Epithelial cell of esophagus (primary cell): Measurements from ENCODE around the gene KRT80.

Experiments used
- DNase-seq: peaks from one replicate; pipeline ENCODE4 v3.0.0; 2010; ENCODE audit warnings: low read depth
- H3K4me3 ChIP-seq: 2 replicates; pipeline ENCODE4 v1.5.1; 2011; ENCODE audit warnings: mild to moderate bottlenecking, low read length, control low read depth
- TF ChIP-seq, protein P1 (sequence below): IDR thresholded peaks from 2 replicates; pipeline ENCODE4 v1.5.1; 2011; ENCODE audit warnings: low read depth, mild to moderate bottlenecking, low read length, control low read depth, inconsistent platforms; ENCODE audit not compliant: insufficient read depth; ENCODE audit errors: missing control alignments

Gene KRT80

DNA sequence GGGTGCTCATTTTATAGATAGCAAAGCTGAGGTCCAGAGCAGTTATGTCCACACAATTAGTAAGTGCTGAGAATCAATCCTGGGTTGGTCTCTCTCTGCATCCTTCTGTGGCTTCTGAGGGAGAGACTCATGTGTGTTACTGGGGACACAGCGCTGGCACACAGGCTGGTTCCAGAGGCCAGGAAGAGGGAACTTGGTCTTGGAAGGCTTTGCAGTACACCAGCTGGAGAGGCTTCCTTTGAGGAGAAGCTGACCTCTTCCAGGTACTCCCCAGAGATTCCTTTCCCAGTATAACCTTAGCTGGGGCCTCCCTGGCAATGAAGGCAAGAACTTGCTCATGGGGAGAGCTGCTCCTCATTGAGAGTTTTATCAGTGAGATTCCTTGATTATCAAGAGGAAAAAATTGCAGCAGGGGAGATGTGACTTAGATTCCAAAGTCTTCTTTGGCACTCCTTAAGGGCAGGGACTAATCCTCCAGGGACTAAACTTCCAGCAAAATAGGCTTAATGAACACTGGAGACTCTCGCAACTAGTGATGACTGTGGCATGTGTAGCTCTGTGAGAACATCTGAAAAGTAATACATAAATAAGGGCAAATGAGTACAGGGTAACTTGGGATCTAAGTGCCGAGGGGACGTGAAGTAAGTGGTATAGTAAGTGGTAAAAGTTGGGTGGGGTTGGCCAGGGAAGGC, 13.9 kb upstream of the KRT80 start:
- no peak for DNase-seq
- no peak overlapping the region for H3K4me3 ChIP-seq

DNA sequence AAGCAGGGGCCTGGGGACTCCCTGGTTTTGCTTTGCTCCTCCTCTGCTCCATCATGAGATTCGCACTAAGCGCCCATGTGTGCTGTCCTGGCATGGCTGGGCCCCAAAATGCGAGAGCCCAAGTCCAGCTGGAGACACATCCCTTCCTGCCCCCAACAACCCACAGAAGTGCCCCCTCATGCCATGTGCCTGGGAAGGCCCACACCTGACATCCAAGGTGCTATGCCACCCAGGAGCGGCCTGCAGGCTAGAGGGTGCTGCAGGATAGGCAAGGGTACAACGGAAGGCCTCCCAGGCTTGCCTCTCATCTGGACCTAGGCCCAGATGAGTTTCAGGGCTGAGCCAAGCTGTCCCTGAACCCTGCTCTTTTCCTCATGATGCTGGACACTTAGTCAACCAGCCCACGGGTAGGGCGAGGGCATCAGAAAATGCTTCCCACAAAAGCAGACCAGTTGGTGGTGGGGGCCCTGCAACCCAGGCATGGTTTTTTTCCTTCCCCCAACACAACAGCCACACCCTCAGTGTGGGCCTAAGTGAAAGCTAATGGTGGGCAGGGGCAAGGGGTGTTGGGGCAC, 13.2 kb upstream of the KRT80 start:
- H3K4me3 ChIP-seq, result no peak overlapping the region
- no peak for DNase-seq
- TF ChIP-seq, protein P1, sequence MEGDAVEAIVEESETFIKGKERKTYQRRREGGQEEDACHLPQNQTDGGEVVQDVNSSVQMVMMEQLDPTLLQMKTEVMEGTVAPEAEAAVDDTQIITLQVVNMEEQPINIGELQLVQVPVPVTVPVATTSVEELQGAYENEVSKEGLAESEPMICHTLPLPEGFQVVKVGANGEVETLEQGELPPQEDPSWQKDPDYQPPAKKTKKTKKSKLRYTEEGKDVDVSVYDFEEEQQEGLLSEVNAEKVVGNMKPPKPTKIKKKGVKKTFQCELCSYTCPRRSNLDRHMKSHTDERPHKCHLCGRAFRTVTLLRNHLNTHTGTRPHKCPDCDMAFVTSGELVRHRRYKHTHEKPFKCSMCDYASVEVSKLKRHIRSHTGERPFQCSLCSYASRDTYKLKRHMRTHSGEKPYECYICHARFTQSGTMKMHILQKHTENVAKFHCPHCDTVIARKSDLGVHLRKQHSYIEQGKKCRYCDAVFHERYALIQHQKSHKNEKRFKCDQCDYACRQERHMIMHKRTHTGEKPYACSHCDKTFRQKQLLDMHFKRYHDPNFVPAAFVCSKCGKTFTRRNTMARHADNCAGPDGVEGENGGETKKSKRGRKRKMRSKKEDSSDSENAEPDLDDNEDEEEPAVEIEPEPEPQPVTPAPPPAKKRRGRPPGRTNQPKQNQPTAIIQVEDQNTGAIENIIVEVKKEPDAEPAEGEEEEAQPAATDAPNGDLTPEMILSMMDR, result no peak

More for the DNA sequence above, 13.9 kb upstream of the KRT80 start:
- TF ChIP-seq, protein P1, result no peak

DNA sequence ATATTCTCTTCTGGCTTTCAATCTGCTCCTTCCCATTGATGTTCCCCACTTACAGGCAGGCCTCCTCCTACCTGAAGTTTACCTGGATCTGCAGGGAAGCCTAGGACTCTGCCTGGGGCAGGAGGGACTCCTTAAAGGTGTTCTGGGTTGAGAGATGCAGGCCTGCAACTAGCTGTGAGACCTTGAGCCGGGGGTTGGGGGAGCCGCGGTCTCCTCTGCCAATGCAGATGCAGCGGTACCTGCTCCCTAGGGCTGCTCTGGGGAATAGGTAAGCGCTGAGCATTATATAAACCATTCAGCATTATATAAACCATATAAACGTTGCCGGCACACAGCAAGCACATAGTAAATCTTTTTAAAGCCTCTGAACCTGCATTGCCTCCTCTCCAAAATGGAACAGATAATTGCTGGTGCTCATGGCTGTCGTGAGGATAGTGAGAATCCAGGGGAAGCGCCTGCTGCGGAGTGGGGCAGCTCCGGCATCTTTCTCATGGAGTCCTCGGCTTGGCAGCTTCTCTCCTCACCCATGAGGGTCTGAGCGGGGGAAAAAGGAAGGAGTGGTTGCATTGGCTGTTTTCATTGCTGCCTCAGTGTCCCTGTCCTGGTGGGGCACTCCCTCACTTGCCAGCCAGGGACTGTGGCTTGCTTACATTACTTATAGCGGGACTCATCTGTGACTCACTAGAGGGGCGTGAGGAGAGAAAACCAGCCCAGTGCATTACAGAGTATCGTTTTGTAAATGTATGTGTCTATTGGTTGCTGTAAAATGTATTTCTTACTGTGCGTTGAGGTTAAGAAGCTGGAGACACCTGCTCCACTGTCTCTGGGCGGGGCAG, 12.5 kb upstream of the KRT80 start:
- TF ChIP-seq, protein P1, result no peak
- H3K4me3 ChIP-seq, result no peak overlapping the region
- DNase-seq, result peak; percentile 53

DNA sequence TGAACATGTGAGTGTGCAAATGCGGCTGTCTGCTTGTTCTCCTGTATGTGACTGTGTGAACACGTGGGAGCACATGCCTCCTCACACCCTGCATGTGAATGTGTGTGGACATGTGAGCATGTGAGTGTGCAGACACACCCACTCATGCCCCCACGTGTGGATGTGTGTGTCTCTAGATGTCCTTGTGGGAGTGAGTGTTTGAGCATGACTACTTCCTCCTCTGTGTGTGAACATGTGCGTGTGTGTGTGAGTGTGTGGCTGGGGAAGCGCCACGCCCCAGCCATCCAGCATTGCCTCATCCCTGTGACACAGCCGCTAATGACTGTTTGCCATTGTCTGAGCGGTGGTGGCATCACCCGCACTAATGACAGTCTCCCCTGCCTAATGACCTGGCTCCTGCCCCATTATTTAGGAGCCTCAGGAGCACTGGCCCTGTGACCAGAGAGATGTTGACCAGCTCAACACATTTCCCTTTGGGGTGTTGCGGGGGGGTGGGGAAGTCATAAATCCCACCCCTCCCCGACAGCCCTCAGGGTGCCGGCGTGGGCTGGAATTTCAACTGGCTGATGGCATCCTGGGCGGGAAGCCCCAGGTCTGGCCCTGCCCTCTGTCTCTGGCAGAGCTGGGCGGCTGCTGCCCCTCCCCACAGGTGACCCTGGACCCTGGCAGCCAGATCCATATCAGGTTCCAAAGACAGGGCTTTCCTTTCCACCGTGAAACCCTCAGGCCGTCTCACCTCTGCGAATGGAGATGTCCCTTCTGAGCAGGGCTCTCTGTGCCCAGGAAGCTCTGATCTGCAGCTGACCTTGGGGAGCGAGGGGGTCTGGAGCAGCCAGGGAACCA, 11.5 kb upstream of the KRT80 start:
- H3K4me3 ChIP-seq, result no peak overlapping the region
- TF ChIP-seq, protein P1, result no peak
- DNase-seq, result peak; percentile 92

DNA sequence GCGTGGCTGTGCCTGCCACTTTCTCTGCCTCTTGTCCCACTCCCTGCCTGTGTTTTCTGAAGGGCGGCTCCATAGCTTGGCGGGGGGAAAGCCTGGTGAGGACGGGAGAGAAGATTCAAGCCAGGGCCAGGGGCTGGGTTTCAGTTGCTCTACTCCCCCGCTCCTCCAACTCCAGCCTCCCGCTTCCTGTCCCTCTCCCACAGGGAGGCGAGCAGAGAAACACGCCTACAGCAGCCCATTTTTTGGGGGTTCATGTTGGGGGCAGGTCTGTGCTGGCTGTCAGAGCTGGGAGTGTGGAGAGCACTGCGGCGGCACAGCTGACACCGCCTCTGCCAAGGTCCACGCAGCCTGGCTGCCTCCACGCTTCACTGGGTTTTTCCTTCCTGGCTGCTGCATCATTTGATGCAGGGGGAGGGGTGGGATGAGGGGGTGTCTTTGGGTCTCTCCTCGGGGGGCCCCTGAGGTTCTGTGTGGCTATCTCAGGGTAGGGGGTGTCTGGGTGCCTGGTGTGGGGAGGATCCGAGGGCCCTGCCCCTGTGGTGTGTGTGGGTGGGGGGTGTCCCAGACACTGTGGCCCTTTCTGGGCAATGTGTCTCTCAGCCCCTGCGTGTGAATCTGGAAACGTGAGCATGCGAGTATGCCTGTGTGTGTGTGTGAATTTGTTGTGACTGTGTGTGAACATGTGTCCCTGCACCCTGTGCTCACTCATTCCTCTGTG, 10.7 kb upstream of the KRT80 start:
- DNase-seq, result no peak
- TF ChIP-seq, protein P1, result no peak
- H3K4me3 ChIP-seq, result no peak overlapping the region

DNA sequence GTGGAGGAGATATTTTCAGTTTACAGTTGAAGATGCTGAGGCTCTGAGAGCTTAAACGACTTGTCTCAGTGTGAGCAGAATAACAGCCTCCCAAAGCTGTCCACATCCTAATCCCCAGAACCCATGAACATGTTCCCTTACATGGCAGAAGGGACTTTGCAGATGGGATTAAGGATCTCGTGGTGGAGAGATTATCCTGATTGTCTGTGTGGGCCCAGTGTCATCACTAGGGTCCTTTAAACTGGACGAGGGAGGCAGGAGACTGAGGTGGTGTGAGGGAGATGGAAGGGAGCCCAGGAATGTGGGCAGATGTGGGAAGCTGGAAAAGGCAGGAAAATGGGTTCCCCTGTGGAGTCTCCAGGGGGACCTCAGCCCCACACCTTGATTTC, 9.6 kb upstream of the KRT80 start:
- H3K4me3 ChIP-seq, result no peak overlapping the region
- no peak for DNase-seq
- TF ChIP-seq, protein P1, result no peak
